Suppressor macrophage treated with lipopolysaccharide for 1 hour (primary cell): ENCODE data around the gene DYSF.

Experiments used
- DNase-seq, 3 donors: peaks; one replicate each; pipeline ENCODE4 v3.0.0-alpha.2; 2020 to 2022

Gene DYSF

GRCh38 chr2:71531522-71532047 is 78.2 kb downstream of the DYSF start:
- DNase-seq, result peak in 1 of 3 donors; percentile 5

DNA sequence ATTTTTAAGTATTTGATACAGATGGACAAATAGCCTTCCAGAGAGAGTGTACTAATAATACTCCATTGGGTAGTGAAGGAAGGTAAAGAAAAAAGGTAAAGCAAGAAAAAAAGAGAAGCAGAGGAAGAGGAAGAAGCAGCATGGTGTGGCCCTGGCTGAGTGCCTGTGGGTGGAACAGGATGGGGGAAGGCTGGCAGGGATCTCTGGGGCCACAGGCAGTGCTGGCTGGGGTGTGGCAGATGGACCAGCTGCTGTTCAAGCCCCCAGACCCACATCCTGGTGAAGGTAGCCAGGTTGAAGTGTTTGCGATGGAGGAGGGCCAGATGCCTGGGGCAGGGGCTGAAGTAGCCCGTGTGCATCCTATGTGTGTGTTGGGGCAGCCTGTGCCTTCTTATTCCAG is 79.0 kb downstream of the DYSF start:
- DNase-seq, result no peak

GRCh38 chr2:71534201-71534600 is 80.8 kb downstream of the DYSF start:
- no peak for DNase-seq

- DNase-seq, result no peak
These were observed 81.5 kb downstream of the DYSF start for GRCh38 chr2:71534826-71535225.

GRCh38 chr2:71535526-71535925 is 82.2 kb downstream of the DYSF start:
- DNase-seq, result no peak

GRCh38 chr2:71536226-71536671 is 82.9 kb downstream of the DYSF start:
- no peak for DNase-seq

GRCh38 chr2:71538241-71538640 is 84.9 kb downstream of the DYSF start:
- no peak for DNase-seq

DNA sequence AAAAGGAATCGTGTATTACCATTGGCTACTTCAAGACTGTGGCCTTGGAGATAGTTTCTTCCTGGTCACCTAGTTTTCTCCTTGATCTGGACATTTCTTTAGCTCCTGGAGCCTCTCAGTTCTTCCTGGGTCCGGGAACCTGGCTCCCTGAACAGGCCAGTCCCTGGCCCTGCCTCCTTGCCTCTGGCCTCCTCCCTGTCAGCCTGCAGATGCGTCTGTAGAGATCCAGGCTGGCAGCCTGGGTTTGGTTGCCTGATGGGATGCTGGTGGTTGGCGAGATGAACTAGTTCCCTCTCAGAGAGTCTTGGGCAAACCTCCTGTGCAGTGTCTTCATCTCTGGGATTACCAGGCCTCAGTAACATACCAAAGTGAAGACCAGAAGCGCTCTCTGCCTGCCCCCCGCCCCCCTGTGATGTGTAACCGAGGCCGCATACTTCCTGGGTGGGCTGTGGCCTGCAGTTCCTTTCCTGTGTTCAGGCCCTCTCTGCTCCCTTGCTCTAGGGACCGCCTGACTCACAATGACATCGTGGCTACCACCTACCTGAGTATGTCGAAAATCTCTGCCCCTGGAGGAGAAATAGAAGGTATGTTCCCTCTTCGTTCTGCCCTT is 85.4 kb downstream of the DYSF start:
- DNase-seq, result no peak

DNA sequence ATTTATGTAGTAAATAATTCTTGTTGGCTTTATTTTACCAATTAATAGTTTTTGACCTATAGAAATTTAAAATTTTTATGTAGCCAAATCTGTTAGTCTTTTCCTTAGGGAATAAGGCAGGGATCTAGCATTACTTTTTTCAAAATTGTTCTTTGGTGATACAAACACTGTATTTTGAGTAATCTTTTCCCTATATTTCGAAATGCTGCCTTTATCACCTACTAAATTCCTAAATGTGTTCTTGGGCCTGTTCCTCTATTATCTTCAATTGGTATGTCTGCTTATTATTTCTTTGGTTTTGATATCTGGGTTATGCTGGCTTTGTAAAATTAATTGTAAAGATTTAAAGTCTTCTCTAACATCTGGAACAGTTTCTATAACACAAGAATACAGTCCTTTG is 87.5 kb downstream of the DYSF start:
- no peak for DNase-seq

- peak; percentile 14 to 36 (median 32) for DNase-seq
These were observed 91.7 kb downstream of the DYSF start for GRCh38 chr2:71544919-71545571.

DNA sequence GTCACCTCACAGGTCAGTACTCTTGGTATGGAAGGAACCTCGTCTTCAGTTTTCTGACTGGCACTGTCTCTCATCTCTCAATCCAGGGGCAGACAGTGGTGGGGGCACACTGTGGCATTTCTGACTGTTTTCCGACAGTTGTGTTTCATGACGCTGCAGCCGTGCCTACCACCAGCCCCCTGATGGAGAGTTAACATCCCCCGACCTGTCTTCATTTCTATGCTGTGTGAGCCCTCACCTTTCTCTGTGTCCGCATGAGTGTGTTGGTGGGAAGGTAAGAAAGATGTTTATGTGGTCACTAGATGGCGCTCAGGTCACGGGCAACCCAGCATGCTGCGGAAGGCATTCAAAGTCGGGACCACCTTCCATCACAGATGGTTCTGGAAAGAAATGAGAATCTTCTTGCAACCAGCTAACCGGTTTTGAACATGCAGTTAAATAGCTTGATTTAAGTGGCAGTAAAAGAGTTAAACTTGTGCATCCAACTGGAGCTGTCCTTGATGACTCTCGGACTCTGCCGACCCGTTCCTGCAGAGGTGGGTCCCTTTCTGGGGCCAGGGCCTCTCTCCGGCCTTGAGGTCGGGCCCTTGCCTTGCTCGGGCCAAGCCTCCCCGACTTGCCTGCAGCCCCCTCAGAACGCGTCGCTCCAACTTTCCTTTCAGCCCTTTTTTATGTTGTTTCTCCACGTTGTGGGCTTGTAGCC is 92.4 kb downstream of the DYSF start:
- peak; percentile 48 to 66 (median 58) for DNase-seq

DNA sequence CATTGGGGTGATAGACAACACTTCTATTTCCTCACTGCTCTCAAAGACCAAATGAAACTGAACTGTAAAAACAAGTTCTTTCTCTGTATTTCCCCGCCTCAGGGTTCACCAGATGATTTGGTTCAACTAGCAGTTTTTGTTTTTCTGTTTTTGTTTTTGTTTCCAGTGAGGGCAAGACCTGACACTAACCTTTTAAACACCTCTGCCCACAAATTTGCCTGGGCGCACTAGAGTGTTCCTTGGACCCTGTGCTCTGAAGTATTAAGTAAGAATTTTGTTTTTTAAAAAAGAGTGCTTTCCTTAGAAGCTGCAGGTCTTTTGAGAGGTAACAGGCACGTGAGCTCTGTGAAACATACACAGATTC is 92.9 kb downstream of the DYSF start:
- no peak for DNase-seq

GRCh38 chr2:71546777-71547281 is 93.5 kb downstream of the DYSF start:
- DNase-seq, result no peak

GRCh38 chr2:71547616-71548285 is 94.4 kb downstream of the DYSF start:
- DNase-seq, result no peak

DNA sequence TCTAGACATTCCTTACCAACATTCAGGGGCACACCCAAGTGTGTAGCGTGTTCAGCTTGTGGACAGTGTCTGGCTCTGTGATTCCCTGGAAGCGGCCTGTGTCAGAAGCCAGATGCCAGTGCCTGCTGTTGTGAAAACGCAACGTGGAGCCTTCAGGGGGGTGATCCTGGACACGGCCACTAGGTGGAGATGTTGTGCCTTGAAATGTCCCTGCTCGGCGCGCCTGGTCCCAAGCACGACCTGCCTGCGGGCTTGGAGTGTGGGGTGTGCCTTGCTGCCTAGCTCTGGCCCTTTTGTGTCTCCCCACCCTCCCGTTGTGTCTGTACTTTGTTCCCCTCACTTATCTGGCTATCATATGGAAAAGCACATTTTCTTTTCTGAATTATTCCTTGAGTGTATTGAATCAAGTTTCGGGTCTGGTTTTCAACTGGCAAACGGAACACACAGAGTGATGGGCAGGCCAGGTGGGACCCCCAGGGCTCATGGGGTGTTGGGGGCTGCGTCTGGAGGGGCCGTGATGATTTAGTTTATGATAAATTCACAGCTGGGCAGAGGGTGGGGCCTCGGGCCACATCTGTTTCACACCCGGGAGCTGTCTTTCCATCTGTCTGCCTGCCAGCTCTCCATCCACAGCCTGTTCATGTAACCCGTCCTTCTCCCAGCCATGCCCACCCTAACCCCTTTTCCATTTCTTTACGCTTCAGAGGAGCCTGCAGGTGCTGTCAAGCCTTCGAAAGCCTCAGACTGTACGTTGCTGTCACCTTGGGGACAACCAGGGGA is 95.5 kb downstream of the DYSF start:
- DNase-seq, result peak; percentile 66 to 81 (median 79)

DNA sequence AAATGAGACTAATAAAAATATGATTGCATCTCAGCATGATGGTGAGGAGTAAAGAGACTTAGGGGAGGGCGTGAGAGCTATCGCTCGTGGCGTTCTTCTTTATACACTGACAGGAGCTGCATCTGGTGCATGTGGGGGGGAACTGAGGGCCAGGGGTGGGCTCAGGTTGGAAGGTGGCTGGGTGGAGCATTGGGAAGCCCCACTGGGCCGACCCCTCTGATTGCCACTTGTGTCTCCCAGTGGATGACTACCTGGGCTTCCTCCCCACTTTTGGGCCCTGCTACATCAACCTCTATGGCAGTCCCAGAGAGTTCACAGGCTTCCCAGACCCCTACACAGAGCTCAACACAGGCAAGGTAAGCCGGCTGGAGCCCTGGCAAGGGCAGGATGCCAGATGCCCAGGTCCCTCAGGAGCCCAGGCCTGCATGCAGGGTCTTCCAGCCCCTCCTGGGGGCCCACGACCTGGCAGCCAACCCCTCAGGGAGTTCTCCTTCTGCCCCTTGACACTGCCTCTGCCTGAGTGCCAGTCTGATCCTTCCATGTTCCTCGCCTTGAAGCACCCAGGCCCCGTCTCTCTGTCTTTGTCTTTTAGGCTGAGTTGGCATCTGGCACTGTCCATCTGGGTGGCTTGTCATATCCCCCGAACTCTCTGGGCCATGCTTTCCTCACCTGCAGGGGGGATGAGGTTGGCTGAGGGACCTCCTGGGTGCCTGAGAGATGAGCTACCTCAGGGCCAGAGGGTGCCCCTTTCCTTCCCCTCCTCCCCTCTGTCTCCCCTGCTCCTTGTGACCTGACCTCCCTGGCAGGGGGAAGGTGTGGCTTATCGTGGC is 97.7 kb downstream of the DYSF start:
- no peak for DNase-seq

GRCh38 chr2:71551631-71551915 is 98.2 kb downstream of the DYSF start:
- DNase-seq, result no peak

- DNase-seq, result no peak
These were observed 99.0 kb downstream of the DYSF start for GRCh38 chr2:71552356-71552755.

DNA sequence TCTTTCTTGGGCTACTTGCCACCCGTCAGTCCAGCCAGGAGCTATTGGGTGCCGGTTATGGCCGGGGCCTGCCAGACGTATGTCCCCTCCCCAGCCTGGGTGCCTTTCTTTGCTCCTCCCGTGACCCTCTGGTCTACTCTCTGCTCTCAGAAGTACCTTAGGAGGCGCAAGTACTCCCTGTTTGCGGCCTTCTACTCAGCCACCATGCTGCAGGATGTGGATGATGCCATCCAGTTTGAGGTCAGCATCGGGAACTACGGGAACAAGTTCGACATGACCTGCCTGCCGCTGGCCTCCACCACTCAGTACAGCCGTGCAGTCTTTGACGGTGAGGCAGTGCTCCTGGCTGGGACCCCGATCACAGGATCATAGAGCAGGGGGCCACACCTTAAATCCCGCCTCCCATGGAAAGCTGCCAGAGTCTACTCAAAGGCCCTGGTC is 99.5 kb downstream of the DYSF start:
- no peak for DNase-seq

DNA sequence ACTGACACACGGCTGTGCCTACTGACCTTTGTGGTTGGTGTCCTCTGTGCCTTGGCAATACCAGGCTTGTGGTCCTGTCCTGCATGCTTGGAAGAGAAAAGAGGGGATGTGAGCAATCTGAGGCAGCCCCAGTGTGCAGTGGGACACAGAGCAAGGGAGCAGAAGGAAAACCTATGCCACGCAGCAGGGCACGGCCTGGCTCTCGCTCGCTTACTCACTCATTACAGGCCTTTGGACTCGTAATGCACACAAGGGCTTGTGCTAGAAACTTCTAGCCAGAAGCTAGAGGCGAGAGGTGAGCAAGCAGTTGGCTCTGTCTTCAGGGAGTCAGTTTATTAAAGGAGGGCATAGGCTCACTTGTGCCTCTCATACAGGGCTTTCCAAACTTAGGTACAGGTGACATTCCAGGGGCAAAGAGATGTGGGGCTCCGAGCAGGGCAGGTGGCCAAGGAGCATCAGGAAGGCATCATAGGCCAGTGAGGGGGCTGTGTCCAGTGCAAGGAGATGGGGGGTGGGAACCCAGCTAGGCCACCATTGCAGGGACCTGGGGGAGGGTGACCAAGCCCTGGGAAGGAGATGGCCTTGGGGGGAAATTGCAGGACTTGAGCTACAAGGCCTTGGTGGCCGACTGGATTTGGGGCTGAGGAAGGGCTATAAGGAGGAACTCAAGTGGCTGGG is 100.8 kb downstream of the DYSF start:
- no peak for DNase-seq

DNA sequence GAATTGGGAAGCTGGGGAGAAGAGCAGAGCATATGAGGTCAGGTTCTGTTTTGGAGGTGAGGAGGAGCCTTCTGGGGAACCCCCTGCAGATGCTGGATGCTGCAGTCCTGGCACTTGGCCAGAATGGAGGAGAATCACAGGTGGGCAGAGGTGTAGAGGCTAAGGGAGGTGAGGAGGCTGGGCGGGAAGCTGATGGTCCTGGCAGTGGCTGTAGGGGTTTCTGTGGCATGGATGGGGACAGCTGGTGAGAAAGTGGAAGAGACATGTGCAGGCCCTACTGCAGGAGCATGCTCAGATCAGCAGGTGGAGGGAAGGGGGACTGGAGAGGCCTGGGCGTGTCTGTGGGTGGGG is 101.3 kb downstream of the DYSF start:
- DNase-seq, result no peak
